Memory B cell (primary cell): Measurements from ENCODE around the gene TUBA3E.
"Not testable (repeated sequence)": the region's sequence is repeated elsewhere in the genome, so short reads cannot be mapped to it uniquely, and the experiment has no call there.

Source experiments
- ATAC-seq: fragments of 150-1000 bp; cut with Tn5 transposase; 2 replicates; pipeline ENCODE4 v1.10.0; 2021; ENCODE audit warnings: low read depth, mild to moderate bottlenecking, moderate library complexity
- DNase-seq, 2 donors: peaks; one replicate each; pipeline ENCODE4 v3.0.0; 2022; ENCODE audit warnings: low spot score in 2 of 2
- H3K27ac Mint-ChIP-seq: one replicate; pipeline ENCODE4 v1.8.0; 2022; ENCODE audit warnings: mild to moderate bottlenecking, moderate library complexity, mixed read lengths
- H3K27me3 Mint-ChIP-seq: one replicate; pipeline ENCODE4 v1.8.0; 2022; ENCODE audit warnings: mixed read lengths
- H3K36me3 Mint-ChIP-seq: one replicate; pipeline ENCODE4 v1.8.0; 2022; ENCODE audit warnings: mild to moderate bottlenecking, mixed read lengths
- H3K4me1 Mint-ChIP-seq: one replicate; pipeline ENCODE4 v1.8.0; 2022; ENCODE audit warnings: mixed read lengths
- H3K4me3 Mint-ChIP-seq: one replicate; pipeline ENCODE4 v1.8.0; 2022; ENCODE audit warnings: mild to moderate bottlenecking, moderate library complexity, mixed read lengths
- H3K9me3 Mint-ChIP-seq: one replicate; pipeline ENCODE4 v1.8.0; 2022; ENCODE audit warnings: mixed read lengths

Gene TUBA3E

DNA sequence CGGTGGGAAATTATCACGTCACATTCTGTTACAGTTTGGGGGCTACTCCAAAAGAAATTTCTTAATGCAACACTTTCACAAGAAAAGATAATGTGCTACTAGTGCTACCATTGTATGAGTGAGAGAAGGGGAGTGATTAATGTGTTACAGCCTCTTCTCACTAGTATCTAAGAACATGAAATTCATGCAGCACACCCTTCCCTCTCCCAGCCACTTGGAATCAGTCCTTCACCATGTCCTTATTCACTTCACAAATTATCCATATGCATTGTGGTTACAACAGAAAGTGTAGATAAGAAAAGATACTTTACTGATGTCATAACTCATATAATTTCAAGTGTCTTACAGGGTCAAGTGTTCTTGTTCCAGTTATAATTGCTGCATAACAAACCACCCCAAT lies 20.9 kb upstream of the TUBA3E start:
- not testable (repeated sequence) for H3K4me1 Mint-ChIP-seq, DNase-seq, H3K9me3 Mint-ChIP-seq, H3K4me3 Mint-ChIP-seq, ATAC-seq, H3K27ac Mint-ChIP-seq, H3K36me3 Mint-ChIP-seq, H3K27me3 Mint-ChIP-seq

DNA sequence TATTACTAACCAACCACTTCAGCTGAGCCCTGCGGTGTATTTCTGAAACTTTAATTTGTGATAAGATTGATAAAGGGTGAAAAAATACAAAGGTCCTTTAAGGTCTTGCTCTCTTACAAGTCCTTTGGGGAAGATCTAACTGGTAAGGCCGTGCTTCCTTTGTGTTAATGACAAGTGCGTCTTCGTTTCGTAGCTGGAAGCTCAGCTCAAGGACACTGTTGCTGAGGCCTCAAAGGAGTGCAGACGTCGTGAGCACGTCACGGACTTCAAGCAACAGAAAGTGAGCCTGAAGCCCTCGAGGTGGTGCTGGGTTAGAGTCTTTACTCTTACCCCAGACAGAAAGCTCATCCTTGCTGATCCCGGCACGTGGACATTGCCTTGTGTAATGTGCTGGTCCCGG lies 8.8 kb upstream of the TUBA3E start:
- not testable (repeated sequence) for H3K27me3 Mint-ChIP-seq, ATAC-seq, DNase-seq, H3K36me3 Mint-ChIP-seq, H3K27ac Mint-ChIP-seq, H3K9me3 Mint-ChIP-seq, H3K4me3 Mint-ChIP-seq, H3K4me1 Mint-ChIP-seq

DNA sequence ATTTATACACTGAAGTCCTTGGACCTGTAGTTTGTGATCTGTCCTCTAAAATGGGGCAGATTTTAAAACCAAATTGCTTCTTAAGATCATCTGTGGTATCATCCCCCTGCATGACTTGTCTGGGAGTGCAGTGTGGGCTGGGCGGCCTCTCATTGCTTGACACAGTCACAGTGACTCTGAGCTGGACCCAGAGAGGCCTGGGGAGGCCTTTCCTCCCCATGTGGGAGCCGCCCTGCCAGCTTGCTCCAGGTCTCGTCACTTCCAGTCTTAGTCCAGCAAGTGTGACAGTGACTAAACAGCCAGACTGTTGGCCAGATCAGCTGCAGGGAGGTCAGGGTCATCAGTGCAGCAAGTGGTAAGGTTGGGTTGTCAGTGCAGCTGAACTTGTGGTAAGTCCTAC lies 4.9 kb upstream of the TUBA3E start:
- not testable (repeated sequence) for ATAC-seq, H3K27ac Mint-ChIP-seq, H3K4me1 Mint-ChIP-seq, H3K36me3 Mint-ChIP-seq, DNase-seq, H3K4me3 Mint-ChIP-seq, H3K9me3 Mint-ChIP-seq, H3K27me3 Mint-ChIP-seq

DNA sequence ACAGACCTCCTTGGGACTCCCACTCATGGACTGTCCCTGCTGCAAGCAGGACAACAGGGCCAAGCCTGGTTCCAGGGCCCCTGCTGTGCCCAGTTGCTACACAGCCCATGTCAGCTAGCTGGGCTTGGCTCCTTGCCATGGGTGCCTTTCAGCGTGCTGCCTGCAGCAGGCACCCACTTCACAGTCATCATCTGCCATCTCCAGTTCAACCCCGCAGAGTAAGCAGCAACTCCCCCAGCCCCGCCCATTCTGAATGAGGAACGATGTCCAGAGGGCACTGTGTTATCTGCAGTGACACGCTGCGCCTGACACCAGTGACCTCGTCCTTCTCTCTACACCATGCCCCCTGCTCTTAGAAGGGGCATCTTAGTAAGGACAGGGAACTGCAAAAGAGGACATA lies 4.3 kb upstream of the TUBA3E start:
- not testable (repeated sequence) for H3K27me3 Mint-ChIP-seq, H3K36me3 Mint-ChIP-seq, H3K4me3 Mint-ChIP-seq, ATAC-seq, H3K9me3 Mint-ChIP-seq, H3K27ac Mint-ChIP-seq, H3K4me1 Mint-ChIP-seq, DNase-seq

DNA sequence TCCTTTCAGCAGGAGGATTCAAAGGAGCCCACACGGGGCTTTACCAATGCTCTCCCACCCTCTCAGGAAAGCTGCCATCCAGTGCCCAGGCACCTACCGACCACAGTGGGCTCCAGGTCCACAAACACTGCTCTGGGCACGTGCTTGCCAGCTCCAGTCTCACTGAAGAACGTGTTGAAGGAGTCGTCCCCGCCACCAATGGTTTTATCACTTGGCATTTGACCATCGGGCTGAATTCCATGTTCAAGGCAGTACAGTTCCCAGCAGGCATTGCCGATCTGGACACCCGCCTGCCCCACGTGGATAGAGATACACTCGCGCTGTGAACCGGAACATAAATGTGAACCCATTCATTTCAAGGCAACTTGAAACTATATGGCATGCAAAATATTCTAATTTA lies 2.2 kb downstream of the TUBA3E start:
- ATAC-seq, H3K9me3 Mint-ChIP-seq, H3K4me3 Mint-ChIP-seq, H3K36me3 Mint-ChIP-seq, DNase-seq, H3K27ac Mint-ChIP-seq, H3K27me3 Mint-ChIP-seq, H3K4me1 Mint-ChIP-seq: not testable (repeated sequence)

DNA sequence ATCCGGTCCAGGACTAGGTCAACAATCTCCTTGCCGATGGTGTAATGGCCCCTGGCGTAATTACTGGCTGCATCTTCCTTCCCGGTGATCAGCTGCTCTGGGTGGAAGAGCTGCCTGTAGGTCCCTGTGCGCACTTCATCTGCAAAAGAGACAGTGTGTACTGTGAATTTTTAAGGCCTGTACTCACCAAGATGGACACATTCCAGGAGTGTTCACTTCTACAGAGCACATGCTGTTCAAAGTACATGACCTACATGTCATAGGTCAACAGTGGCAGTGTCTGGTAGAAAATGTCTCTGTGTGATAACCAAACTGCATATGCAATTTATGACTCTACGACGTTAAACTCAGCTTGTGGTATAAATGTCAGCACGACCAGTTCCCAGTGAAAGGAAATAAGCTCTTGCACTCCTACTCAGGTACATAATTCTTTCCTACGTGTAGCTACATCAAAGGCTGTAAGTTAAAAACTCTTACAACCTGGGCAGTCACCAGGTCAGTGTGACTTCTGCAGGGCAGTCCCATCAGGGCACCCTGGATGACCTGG lies 3.1 kb downstream of the TUBA3E start:
- H3K27ac Mint-ChIP-seq, H3K4me1 Mint-ChIP-seq, DNase-seq, H3K27me3 Mint-ChIP-seq, ATAC-seq, H3K9me3 Mint-ChIP-seq, H3K4me3 Mint-ChIP-seq, H3K36me3 Mint-ChIP-seq: not testable (repeated sequence)

DNA sequence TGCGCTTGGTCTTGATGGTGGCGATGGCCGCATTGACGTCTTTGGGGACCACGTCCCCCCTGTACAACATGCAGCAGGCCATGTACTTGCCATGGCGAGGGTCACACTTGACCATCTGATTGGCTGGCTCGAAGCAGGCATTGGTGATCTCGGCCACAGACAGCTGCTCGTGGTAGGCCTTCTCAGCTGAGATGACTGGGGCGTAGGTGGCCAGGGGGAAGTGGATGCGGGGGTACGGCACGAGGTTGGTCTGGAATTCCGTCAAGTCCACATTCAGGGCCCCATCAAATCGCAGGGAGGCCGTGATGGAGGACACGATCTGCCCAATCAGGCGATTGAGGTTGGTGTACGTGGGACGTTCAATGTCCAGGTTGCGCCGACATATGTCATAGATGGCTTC lies 4.4 kb downstream of the TUBA3E start:
- not testable (repeated sequence) for ATAC-seq, H3K27ac Mint-ChIP-seq, H3K4me3 Mint-ChIP-seq, H3K27me3 Mint-ChIP-seq, H3K4me1 Mint-ChIP-seq, H3K36me3 Mint-ChIP-seq, H3K9me3 Mint-ChIP-seq, DNase-seq

DNA sequence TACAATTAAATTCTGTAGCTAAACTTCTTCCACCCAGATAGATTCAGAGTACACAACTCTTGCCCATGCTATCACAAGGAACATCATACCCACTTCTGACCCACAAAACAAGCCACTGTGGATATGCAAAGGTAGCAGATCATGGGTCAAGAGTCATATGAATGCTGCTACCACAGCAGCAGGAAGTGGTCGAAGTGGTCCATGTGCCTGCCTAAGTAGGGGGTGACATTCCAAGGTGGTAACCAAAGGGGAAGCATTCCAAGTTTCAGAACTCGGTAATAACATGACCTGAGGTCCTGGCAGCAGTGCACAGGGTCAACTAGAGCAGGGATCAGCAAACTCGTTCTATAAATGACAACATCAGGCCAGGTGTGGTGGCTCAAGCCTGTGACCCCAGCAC lies 5.8 kb downstream of the TUBA3E start:
- not testable (repeated sequence) for H3K9me3 Mint-ChIP-seq, H3K4me1 Mint-ChIP-seq, H3K36me3 Mint-ChIP-seq, H3K27ac Mint-ChIP-seq, DNase-seq, H3K27me3 Mint-ChIP-seq, ATAC-seq, H3K4me3 Mint-ChIP-seq

DNA sequence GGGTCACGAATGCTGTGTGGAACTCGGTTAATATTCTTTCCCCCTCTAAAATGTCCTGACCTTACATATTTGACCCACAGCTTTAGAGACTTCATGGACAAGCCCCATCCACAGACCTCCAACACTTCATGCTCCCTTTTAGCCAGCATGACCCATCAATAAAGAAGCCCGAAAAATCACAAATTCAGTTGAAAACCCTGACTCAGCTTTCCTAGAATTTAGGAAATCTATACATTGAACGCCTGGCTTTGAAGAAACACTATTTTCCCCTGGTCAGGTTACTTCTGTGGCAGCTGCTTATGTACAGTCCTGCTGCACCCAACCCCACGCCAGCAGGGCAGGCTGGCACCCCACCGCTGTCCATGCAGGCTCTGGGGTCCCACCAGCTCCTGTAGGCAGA lies 6.9 kb downstream of the TUBA3E start:
- not testable (repeated sequence) for H3K27me3 Mint-ChIP-seq, DNase-seq, H3K36me3 Mint-ChIP-seq, ATAC-seq, H3K9me3 Mint-ChIP-seq, H3K27ac Mint-ChIP-seq, H3K4me3 Mint-ChIP-seq, H3K4me1 Mint-ChIP-seq

DNA sequence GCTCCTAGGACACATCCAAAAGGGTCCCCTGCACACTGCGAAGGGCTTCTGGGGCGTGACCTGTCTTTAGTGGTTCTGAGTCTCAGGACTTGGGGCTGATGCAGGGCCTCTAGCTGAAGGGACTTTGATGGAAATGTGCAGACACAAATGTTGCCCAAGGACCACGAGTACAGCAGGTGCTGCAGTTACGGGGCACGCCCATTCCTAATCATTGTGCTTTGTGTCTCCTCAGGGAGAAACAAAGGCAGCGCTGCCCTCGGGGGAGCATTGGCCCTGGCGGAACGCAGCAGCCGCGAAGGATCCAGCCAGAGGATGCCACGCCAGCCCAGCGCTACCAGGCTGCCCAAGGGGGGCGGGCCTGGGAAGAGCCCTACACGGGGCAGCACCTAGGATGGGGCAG lies 8.0 kb downstream of the TUBA3E start:
- no peaks in the 10 kb centered on the region for H3K4me1 Mint-ChIP-seq
- no peak for DNase-seq
- no peaks in the 10 kb centered on the region for H3K9me3 Mint-ChIP-seq
- no peaks in the 10 kb centered on the region for H3K27me3 Mint-ChIP-seq
- H3K36me3 Mint-ChIP-seq: peaks cover 6% of the 10 kb centered on the region
- no peak overlapping the region for H3K4me3 Mint-ChIP-seq
- no peak for ATAC-seq
- H3K27ac Mint-ChIP-seq: no peak overlapping the region

DNA sequence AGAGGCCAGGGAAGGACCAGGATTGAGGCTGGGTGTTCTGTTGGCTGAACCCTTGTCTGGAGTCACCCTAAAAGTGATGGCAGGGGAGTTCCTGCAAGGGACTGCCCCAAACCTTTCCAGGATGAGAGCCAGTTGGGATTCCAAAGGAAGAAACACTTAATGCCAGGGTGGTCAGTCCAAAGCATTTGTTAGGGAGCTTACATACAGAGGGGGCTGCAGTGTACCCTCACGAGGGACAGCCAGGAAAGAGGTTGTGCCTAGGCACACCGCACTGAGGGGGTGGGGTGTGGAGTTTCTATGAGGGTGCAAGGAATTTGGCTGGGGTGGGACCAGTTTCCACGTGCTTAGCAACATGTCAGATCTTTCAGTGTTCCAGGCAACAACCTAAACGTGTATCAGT lies 9.3 kb downstream of the TUBA3E start:
- H3K4me1 Mint-ChIP-seq, H3K4me3 Mint-ChIP-seq, DNase-seq, ATAC-seq, H3K9me3 Mint-ChIP-seq, H3K27ac Mint-ChIP-seq, H3K36me3 Mint-ChIP-seq, H3K27me3 Mint-ChIP-seq: not testable (repeated sequence)

DNA sequence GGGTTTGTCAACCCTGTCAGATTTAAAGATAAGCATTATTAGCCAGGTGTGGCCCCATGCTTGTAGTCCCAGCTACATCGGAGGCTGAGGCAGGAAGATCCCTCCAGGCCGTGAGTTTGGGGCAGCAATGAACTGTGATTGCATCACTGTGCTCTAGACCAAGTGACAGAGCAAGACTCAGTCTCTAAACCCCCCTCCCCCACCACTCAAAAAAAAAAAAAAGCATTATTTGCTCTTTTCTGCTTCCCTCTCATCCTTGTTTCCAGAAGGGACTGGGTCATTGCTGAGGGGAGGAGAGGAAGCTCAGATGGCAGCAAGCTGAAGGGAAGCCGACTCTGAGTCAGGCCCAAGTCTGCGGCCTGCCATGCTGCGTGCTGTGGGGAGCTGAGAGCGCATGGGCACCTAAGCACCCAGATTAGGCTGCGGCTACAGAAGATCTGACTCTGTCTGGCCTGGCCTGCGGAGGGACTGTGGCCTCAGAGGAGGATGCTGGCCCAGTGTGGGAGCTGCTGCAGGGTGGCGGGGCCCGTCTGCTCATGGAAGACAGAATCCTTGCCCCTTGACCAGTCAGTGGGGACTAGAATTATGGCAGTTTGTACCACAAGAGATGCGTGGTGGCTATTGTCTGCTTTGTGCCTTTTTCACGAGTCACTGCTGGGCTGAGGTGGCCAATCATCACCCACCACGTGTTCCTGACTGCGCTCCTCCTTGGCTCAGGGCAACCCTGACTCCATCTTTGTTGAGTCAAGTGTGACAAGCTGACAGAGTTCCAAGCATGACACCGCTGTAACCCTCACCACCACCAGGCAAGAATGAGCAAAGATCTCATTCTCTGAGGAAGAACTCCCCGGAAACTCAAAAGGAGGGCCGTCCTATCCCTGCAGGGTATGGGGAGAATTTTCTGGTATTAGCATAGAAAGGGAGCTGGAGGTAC lies 10.1 kb downstream of the TUBA3E start:
- not testable (repeated sequence) for H3K27me3 Mint-ChIP-seq, H3K36me3 Mint-ChIP-seq, H3K27ac Mint-ChIP-seq, H3K9me3 Mint-ChIP-seq, DNase-seq, H3K4me1 Mint-ChIP-seq, H3K4me3 Mint-ChIP-seq, ATAC-seq

DNA sequence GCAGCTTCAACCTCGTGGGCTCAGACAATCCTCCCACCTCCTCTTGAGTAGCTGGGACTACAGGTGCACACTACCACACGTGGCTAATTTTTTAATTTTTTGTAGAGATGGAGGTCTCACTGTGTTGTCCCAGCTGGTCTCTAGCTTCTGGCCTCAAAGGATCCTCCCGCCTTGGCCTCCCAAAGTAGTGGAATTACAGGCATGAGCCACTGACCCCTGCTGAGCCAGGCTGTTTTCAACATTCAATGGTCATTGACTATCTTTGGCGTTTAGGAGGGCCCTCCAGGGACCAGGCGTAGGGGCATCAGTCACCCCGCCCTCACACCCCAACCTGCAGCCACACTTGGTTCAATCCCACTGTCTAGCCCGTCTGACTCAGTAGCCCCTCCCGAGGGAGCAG lies 11.0 kb downstream of the TUBA3E start:
- DNase-seq (no peak), ATAC-seq (no peak)
- Mint-ChIP-seq H3K36me3 (peaks cover 6% of the 10 kb centered on the region), H3K4me3 (no peak overlapping the region), H3K4me1 (peaks cover 4% of the 10 kb centered on the region), H3K9me3 (no peaks in the 10 kb centered on the region), H3K27me3 (no peaks in the 10 kb centered on the region), H3K27ac (no peak overlapping the region)

DNA sequence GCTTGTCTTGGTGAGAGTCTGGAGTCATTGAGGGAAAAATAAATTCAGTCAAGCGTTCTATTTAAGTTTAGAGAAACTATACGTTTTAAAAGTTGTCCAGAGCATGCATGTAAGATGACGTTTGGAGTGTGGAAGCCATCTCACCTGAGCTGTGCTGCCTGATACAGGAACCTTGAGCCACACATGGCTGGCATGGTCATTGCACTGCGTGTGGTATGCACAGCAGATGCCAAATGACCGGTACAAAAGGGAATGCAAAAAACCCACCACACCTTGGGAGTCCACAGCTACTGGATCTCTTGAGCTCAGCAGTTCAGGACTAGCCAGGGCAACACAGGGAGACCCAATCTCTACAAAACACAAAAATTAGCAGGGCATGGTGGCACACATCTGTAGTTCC lies 11.8 kb downstream of the TUBA3E start:
- Mint-ChIP-seq H3K27me3 (no peaks in the 10 kb centered on the region), H3K36me3 (peaks cover 5% of the 10 kb centered on the region), H3K4me3 (no peak overlapping the region), H3K4me1 (peaks cover 4% of the 10 kb centered on the region), H3K27ac (no peak overlapping the region), H3K9me3 (no peaks in the 10 kb centered on the region)
- ATAC-seq (no peak), DNase-seq (no peak)

DNA sequence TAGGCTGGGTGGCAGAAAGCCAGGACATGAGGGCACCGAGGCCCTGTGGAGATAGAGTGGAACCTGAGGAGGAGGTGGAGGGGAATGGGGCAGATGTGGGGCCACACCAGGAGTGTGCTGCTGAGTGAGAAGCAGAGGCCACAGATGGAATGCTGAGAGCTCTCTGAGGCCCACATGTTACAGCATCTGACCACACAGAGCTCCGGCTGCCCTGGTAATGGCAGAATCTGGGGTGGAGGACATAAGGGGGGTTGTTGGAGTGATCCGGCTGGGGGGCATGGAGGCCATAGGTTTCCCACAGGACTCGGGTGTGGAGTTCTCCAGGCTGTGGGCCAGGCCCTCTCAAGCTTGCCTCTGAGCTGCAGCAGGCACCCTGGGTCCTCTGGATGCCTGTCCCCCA lies 12.3 kb downstream of the TUBA3E start:
- DNase-seq (no peak), ATAC-seq (no peak)
- Mint-ChIP-seq H3K4me3 (no peak overlapping the region), H3K27me3 (no peaks in the 10 kb centered on the region), H3K9me3 (no peaks in the 10 kb centered on the region), H3K4me1 (peaks cover 4% of the 10 kb centered on the region), H3K36me3 (no peaks in the 10 kb centered on the region), H3K27ac (no peak overlapping the region)
